Measurements from ENCODE around the gene RTL10.
A peak's percentile ranks its signal among the peaks of the same experiment; 100 is the strongest.

RTL10 gene

GRCh38 chr22:19864538-19865106 lies 9.9 kb upstream of the RTL10 start:
- DNase-seq (ENCODE audit: low read depth) = no peak
- TF ChIP-seq CTCF (conservative IDR thresholded peaks at IDR 0.05; ENCODE audit: low read length) = no peak
- H3K4me3 ChIP-seq (ENCODE audit: low read length) = no peak overlapping the region

- TF ChIP-seq CTCF (conservative IDR thresholded peaks at IDR 0.05; ENCODE audit: low read length) = no peak
- no peak for DNase-seq (ENCODE audit: low read depth)
- H3K4me3 ChIP-seq (ENCODE audit: low read length) = no peak overlapping the region
These were observed 8.9 kb upstream of the RTL10 start for GRCh38 chr22:19863571-19863970.

- H3K4me3 ChIP-seq (ENCODE audit: low read length) = no peak overlapping the region
- no peak for TF ChIP-seq CTCF (conservative IDR thresholded peaks at IDR 0.05; ENCODE audit: low read length)
- DNase-seq (ENCODE audit: low read depth) = no peak
These were observed 8.1 kb upstream of the RTL10 start for GRCh38 chr22:19862619-19863246.

- TF ChIP-seq CTCF (conservative IDR thresholded peaks at IDR 0.05; ENCODE audit: low read length) = no peak
- DNase-seq (ENCODE audit: low read depth) = no peak
- no peak overlapping the region for H3K4me3 ChIP-seq (ENCODE audit: low read length)
These were observed 5.3 kb upstream of the RTL10 start for GRCh38 chr22:19859861-19860510.

GRCh38 chr22:19857382-19857781 lies 2.7 kb upstream of the RTL10 start:
- no peak for DNase-seq (ENCODE audit: low read depth)
- TF ChIP-seq CTCF (conservative IDR thresholded peaks at IDR 0.05; ENCODE audit: low read length) = no peak

GRCh38 chr22:19855504-19856409 lies 1.1 kb upstream of the RTL10 start:
- no peak for TF ChIP-seq CTCF (conservative IDR thresholded peaks at IDR 0.05; ENCODE audit: low read length)
- DNase-seq (ENCODE audit: low read depth) = peak; percentile 62

More at GRCh38 chr22:19857382-19857781, 2.7 kb upstream of the RTL10 start:
- H3K4me3 ChIP-seq (ENCODE audit: low read length) = no peak overlapping the region

More at GRCh38 chr22:19855504-19856409, 1.1 kb upstream of the RTL10 start:
- H3K4me3 ChIP-seq (ENCODE audit: low read length) = peak overlapping the region; percentile 79

Measured in AG10803 (cell line).